H1 (cell line): ENCODE results near the gene NBL1. TPM values are rescaled to one million over a fixed set of nuclear protein-coding genes. Genes with fewer than 3 reads are reported as not detected.

ENCODE experiments used
- CTCF ChIA-PET: fragments of 300-600 bp; sonication (Branson Sonifier 250); formaldehyde crosslinking; loops from one replicate; lab custom pipeline; 2021; ENCODE audit not compliant: partially characterized antibody; lab: Charles Lee
- POLR2A ChIA-PET: fragments of 300-600 bp; sonication (Branson Sonifier 250); formaldehyde crosslinking; loops from one replicate; lab custom pipeline; 2021; ENCODE audit warnings: inconsistent platforms; ENCODE audit not compliant: partially characterized antibody; lab: Charles Lee
- DNase-seq, 2 experiments: peaks; one replicate each; pipeline versions ENCODE4 v3.0.0 to v3.0.0-alpha.2; 2010 to 2022; ENCODE audit warnings: low spot score in 2 of 2, low read depth in 1 of 2, mixed read lengths in 1 of 2
- FAIRE-seq: peaks from 2 replicates; lab custom pipeline; 2011; peaks lifted over from hg19 to GRCh38; lab: Jason Lieb, UNC
- H2AFZ ChIP-seq: 2 replicates; pipeline ENCODE4 v1.8.1; 2012; ENCODE audit warnings: low read length, inconsistent platforms
- H2AK5ac ChIP-seq: 2 replicates; pipeline ENCODE4 v1.6.1; 2013; ENCODE audit warnings: low read depth, low read length
- H2BK120ac ChIP-seq: replicated peaks from 2 replicates; pipeline ENCODE3; 2013; ENCODE audit warnings: low read depth, low read length, inconsistent platforms
- H2BK12ac ChIP-seq: 2 replicates; pipeline ENCODE4 v1.6.1; 2013; ENCODE audit warnings: low read depth, low read length
- H2BK15ac ChIP-seq: 2 replicates; pipeline ENCODE4 v1.6.1; 2013; ENCODE audit warnings: low read length
- H2BK20ac ChIP-seq: 2 replicates; pipeline ENCODE4 v1.6.1; 2013; ENCODE audit warnings: low read length
- H2BK5ac ChIP-seq: 2 replicates; pipeline ENCODE4 v1.6.1; 2013; ENCODE audit warnings: low read depth, low read length
- H3K14ac ChIP-seq: 2 replicates; pipeline ENCODE4 v1.6.1; 2013; ENCODE audit warnings: inconsistent platforms; ENCODE audit not compliant: insufficient read length
- H3K18ac ChIP-seq: 2 replicates; pipeline ENCODE4 v1.6.1; 2013; ENCODE audit warnings: low read length; ENCODE audit errors: extremely low read depth
- H3K23ac ChIP-seq: 2 replicates; pipeline ENCODE4 v1.6.1; 2013; ENCODE audit warnings: inconsistent platforms; ENCODE audit not compliant: insufficient read length
- H3K23me2 ChIP-seq: 2 replicates; pipeline ENCODE4 v1.6.1; 2013; ENCODE audit warnings: low read depth, low read length
- H3K27ac ChIP-seq: 2 replicates; pipeline ENCODE4 v1.6.1; 2011; ENCODE audit warnings: low read depth, low read length, inconsistent platforms
- H3K27me3 ChIP-seq, 4 experiments: replicated peaks in 1 of 4; 1 replicate in 1 of 4; 2 replicates in 3 of 4; pipeline versions ENCODE4 v1.6.1 to v1.8.1; 2011 to 2013; ENCODE audit warnings: low read length in 3 of 4, mild to moderate bottlenecking in 3 of 4, inconsistent platforms in 2 of 4, mixed read lengths in 2 of 4, moderate library complexity in 1 of 4; ENCODE audit not compliant: control insufficient read depth in 3 of 4, insufficient read depth in 3 of 4; ENCODE audit errors: extremely low read depth in 1 of 4
- H3K36me3 ChIP-seq, 4 experiments: 2 replicates each; pipeline versions ENCODE4 v1.6.1 to v1.8.1; 2011 to 2013; ENCODE audit warnings: mild to moderate bottlenecking in 4 of 4, low read length in 3 of 4, moderate library complexity in 2 of 4, control low read depth in 1 of 4, inconsistent platforms in 1 of 4; ENCODE audit not compliant: insufficient read depth in 4 of 4, control insufficient read depth in 2 of 4
- H3K4ac ChIP-seq: replicated peaks from 2 replicates; pipeline ENCODE3; 2013; ENCODE audit warnings: low read length, low read depth, mixed read lengths, inconsistent platforms; ENCODE audit not compliant: insufficient read length
- H3K4me1 ChIP-seq, 4 experiments: replicated peaks in 1 of 4; 1 replicate in 1 of 4; 2 replicates in 3 of 4; pipeline versions ENCODE4 v1.6.1 to v1.8.1; 2011 to 2013; ENCODE audit warnings: low read length in 3 of 4, inconsistent platforms in 2 of 4, mixed read lengths in 1 of 4; ENCODE audit not compliant: insufficient read depth in 4 of 4, control insufficient read depth in 3 of 4
- H3K4me2 ChIP-seq, 2 experiments: 2 replicates each; pipeline versions ENCODE4 v1.6.1 to v1.8.1; 2011 to 2013; ENCODE audit warnings: low read depth in 2 of 2, low read length in 2 of 2, control low read depth in 1 of 2, inconsistent platforms in 1 of 2, mild to moderate bottlenecking in 1 of 2; ENCODE audit not compliant: insufficient read depth in 1 of 2
- H3K4me3 ChIP-seq, 4 experiments: fragments of 200-600, 300-600 bp in 1 of 4; sonication (generic), shearing (Covaris generic), sonication (Bioruptor Twin) in 1 of 4; 2 replicates each; pipeline versions ENCODE4 v1.5.1 to v1.8.1; 2011 to 2016; ENCODE audit warnings: low read length in 4 of 4, low read depth in 3 of 4, control low read depth in 2 of 4, inconsistent platforms in 2 of 4, mild to moderate bottlenecking in 2 of 4, mixed read lengths in 1 of 4, moderate library complexity in 1 of 4; ENCODE audit not compliant: insufficient read depth in 2 of 4; ENCODE audit errors: extremely low read depth in 1 of 4
- H3K56ac ChIP-seq: replicated peaks from 2 replicates; pipeline ENCODE3; 2013; ENCODE audit warnings: low read depth, mild to moderate bottlenecking, mixed read lengths, low read length, inconsistent platforms; ENCODE audit not compliant: insufficient read length
- H3K79me1 ChIP-seq: 2 replicates; pipeline ENCODE4 v1.6.1; 2013; ENCODE audit warnings: low read depth, low read length, control low read depth
- H3K79me2 ChIP-seq, 2 experiments: 2 replicates each; pipeline versions ENCODE4 v1.6.1 to v1.8.1; 2012 to 2013; ENCODE audit warnings: low read length in 2 of 2, mild to moderate bottlenecking in 2 of 2, inconsistent platforms in 1 of 2; ENCODE audit not compliant: insufficient read depth in 2 of 2, control insufficient read depth in 1 of 2
- H3K9ac ChIP-seq, 4 experiments: replicated peaks in 1 of 4; 1 replicate in 1 of 4; 2 replicates in 3 of 4; pipeline versions ENCODE4 v1.6.1 to v1.8.1; 2011 to 2013; ENCODE audit warnings: low read depth in 3 of 4, low read length in 3 of 4, control low read depth in 2 of 4, mild to moderate bottlenecking in 2 of 4, moderate library complexity in 2 of 4, inconsistent platforms in 1 of 4; ENCODE audit errors: extremely low read depth in 1 of 4
- H3K9me3 ChIP-seq, 2 experiments: 2 replicates each; pipeline versions ENCODE4 v1.6.1 to v1.8.1; 2012 to 2013; ENCODE audit warnings: mild to moderate bottlenecking in 2 of 2, moderate library complexity in 2 of 2, control low read depth in 1 of 2, inconsistent platforms in 1 of 2, low read depth in 1 of 2, low read length in 1 of 2, mixed read lengths in 1 of 2; ENCODE audit not compliant: insufficient read depth in 2 of 2
- H4K20me1 ChIP-seq, 2 experiments: replicated peaks in 1 of 2; 2 replicates each; pipeline versions ENCODE3 to v1.8.1; 2011 to 2013; ENCODE audit warnings: inconsistent platforms in 2 of 2, low read length in 2 of 2, mild to moderate bottlenecking in 1 of 2; ENCODE audit not compliant: insufficient read depth in 2 of 2, control insufficient read depth in 1 of 2
- H4K5ac ChIP-seq: 2 replicates; pipeline ENCODE4 v1.6.1; 2013; ENCODE audit warnings: low read length, low read depth, mixed read lengths, inconsistent platforms; ENCODE audit not compliant: insufficient read length
- H4K8ac ChIP-seq: 2 replicates; pipeline ENCODE4 v1.8.0; 2013; ENCODE audit warnings: mild to moderate bottlenecking, moderate library complexity, low read length, inconsistent platforms; ENCODE audit not compliant: insufficient read depth; ENCODE audit errors: extremely low read depth
- H4K91ac ChIP-seq: replicated peaks from 2 replicates; pipeline ENCODE3; 2013; ENCODE audit warnings: low read length, mixed read lengths, inconsistent platforms; ENCODE audit not compliant: insufficient read length
- BRCA1 ChIP-seq: IDR thresholded peaks from 2 replicates; pipeline ENCODE4 v1.6.1; 2012; ENCODE audit warnings: low read depth, low read length, improper control_type of control experiment
- FOSL1 ChIP-seq: IDR thresholded peaks from 2 replicates; pipeline ENCODE4 v1.6.1; 2011; ENCODE audit warnings: mild to moderate bottlenecking, low read depth, low read length, moderate library complexity; ENCODE audit not compliant: insufficient read depth
- GABPA ChIP-seq: IDR thresholded peaks from 2 replicates; pipeline ENCODE4 v1.6.1; 2011; ENCODE audit warnings: mild to moderate bottlenecking, low read length, moderate library complexity, borderline replicate concordance; ENCODE audit not compliant: insufficient read depth
- JUN ChIP-seq: IDR thresholded peaks from 2 replicates; pipeline ENCODE4 v1.6.1; 2011; ENCODE audit warnings: low read depth, mild to moderate bottlenecking, improper control_type of control experiment, low read length
- KDM4A ChIP-seq: IDR thresholded peaks from one replicate; pipeline ENCODE4 v1.7.1; 2012; ENCODE audit warnings: low read depth, mild to moderate bottlenecking, moderate library complexity, low read length, inconsistent platforms; ENCODE audit not compliant: severe bottlenecking
- MAFK ChIP-seq: IDR thresholded peaks from 2 replicates; pipeline ENCODE4 v1.6.1; 2012; ENCODE audit warnings: low read depth, mild to moderate bottlenecking, improper control_type of control experiment, low read length
- POLR2AphosphoS5 ChIP-seq: IDR thresholded peaks from 2 replicates; pipeline ENCODE4 v1.6.1; 2011; ENCODE audit warnings: low read depth, low read length
- RBBP5 ChIP-seq: IDR thresholded peaks from 2 replicates; pipeline ENCODE4 v1.7.1; 2012; ENCODE audit warnings: low read depth, mild to moderate bottlenecking, inconsistent platforms, low read length, moderate library complexity, borderline replicate concordance
- SIN3A ChIP-seq, 2 experiments: IDR thresholded peaks in 1 of 2; conservative IDR thresholded peaks in 1 of 2; 2 replicates each; pipeline ENCODE4 v1.6.1; 2011 to 2012; ENCODE audit warnings: low read length in 2 of 2, improper control_type of control experiment in 1 of 2, low read depth in 1 of 2, mild to moderate bottlenecking in 1 of 2
- SP1 ChIP-seq: IDR thresholded peaks from 2 replicates; pipeline ENCODE4 v1.6.1; 2011; ENCODE audit warnings: low read depth, low read length
- SP4 ChIP-seq: IDR thresholded peaks from 2 replicates; pipeline ENCODE4 v1.6.1; 2012; ENCODE audit warnings: low read length, inconsistent platforms
- WGBS, 2 experiments: shearing (Covaris generic) in 1 of 2; methylation state at CpG; one replicate each; pipeline versions ENCODE4 v1.1.6 to v1.1.7; 2013 to 2015; ENCODE audit warnings: low lambda C conversion rate in 2 of 2, mixed read lengths in 2 of 2, inconsistent platforms in 1 of 2, low coverage in 1 of 2, missing lambda C conversion rate in 1 of 2; ENCODE audit not compliant: insufficient replicate concordance in 2 of 2, insufficient coverage in 1 of 2, insufficient read length in 1 of 2; ENCODE audit errors: extremely low coverage in 1 of 2, missing lambda C conversion rate in 1 of 2; 5-methylcytosine and 5-hydroxymethylcytosine counted together
- polyA plus RNA-seq, 7 experiments: library from polyadenylated mRNA; depleted of rRNA in 3 of 7; stranded (reverse) in 5 of 7; unstranded in 2 of 7; fragments of >200 nt in 5 of 7; fragments of 200-250 nt in 2 of 7; gene quantifications; 1 replicate in 5 of 7; 2 replicates in 1 of 7; 4 replicates in 1 of 7; pipeline versions ENCODE4 v1.2.1 to v1.2.3, GENCODE V29; 2011 to 2013; ENCODE audit warnings: missing spikeins in 2 of 7, mixed read lengths in 2 of 7
- total RNA-seq: library from RNA; stranded (reverse); fragmentation: NEBNext Ultra II Directional; extraction: Animal tissue kit (Norgen Biotek cat#: 25700); gene quantifications from 2 replicates; pipeline ENCODE4 v1.2.1, GENCODE V29; 2021

NBL1 gene
- total and polyA plus RNA-seq, 2 of the 8 experiments (the other 6 are each of a cell fraction or from before 2014, with no cell fraction given) = 8.7 to 9.7 TPM

DNA sequence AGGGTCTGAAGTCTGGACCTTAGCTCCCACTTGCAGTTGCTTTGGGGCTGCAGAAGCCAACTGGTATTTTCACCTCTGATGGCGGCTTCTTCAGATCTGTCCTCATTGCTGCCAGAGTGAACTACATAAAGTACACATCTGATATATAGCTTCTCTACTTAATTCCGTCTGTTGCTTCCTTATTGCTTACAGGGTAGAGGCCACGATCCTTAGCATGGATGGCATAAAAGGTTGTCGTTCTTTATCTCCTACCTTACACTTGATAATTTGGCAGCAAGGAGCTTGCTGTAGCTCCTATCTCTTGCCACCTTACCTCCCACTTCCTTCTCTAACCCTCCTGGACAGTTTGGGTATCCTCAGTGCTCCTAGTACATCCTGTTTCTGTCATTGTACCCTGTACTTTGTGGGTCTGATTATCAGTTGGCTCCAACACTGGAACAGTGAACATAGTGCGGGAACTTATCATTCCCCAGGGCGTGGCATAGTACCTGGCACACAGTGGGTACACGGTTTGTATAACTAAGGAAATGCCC, 30.9 kb upstream of the NBL1 start:
- Histone ChIP-seq H2AFZ (no peak overlapping the region), H3K79me1 (peaks cover 12% of the 10 kb centered on the region), H3K18ac (no peak overlapping the region), H2BK20ac (no peak overlapping the region), H3K4me3 (no peak overlapping the region), H2AK5ac (no peak overlapping the region), H4K8ac (no peak overlapping the region), H2BK12ac (no peak overlapping the region), H3K27me3 (no peaks in the 10 kb centered on the region), H4K5ac (no peak overlapping the region), H3K4ac (no peak overlapping the region), H3K79me2 (peaks cover 0 to 18% of the 10 kb centered on the region in 2 experiments; a peak in 2 of 4 replicates), H3K4me1 (no peaks in the 10 kb centered on the region), H3K56ac (no peak overlapping the region), H2BK5ac (no peak overlapping the region), H3K27ac (no peak overlapping the region), H3K9ac (no peak overlapping the region), H3K14ac (no peak overlapping the region), H2BK15ac (no peak overlapping the region), H4K20me1 (no peaks in the 10 kb centered on the region), H3K36me3 (no peaks in the 10 kb centered on the region; a peak in 3 of 8 replicates), H3K23me2 (no peaks in the 10 kb centered on the region; the same call in 1 of the 2 replicates), H2BK120ac (no peak overlapping the region), H4K91ac (no peak overlapping the region), H3K23ac (no peak overlapping the region), H3K4me2 (no peak overlapping the region), H3K9me3 (no peaks in the 10 kb centered on the region)
- DNase-seq (no peak), FAIRE-seq (no peak)
- POLR2A ChIA-PET = interaction anchor here (1.5 to 1.6 kb wide), 2 partner anchors 12 to 19 kb away, joined by 4 to 6 read pairs; no protein-coding TSS in a partner anchor
- no peak for TF ChIP-seq MAFK
- TF ChIP-seq FOSL1 = no peak
- TF ChIP-seq KDM4A = no peak
- TF ChIP-seq POLR2AphosphoS5 = no peak
- TF ChIP-seq SIN3A (conservative IDR thresholded peaks at IDR 0.05 in 1 of 2, IDR thresholded peaks at IDR 0.05 in 1 of 2; ENCODE audit: low read depth in 1 of 2, low read length in 2 of 2) = no peak
- no peak for TF ChIP-seq RBBP5
- no peak for TF ChIP-seq JUN
- TF ChIP-seq GABPA = no peak
- no peak for TF ChIP-seq SP1
- TF ChIP-seq SP4 = no peak
- no peak for TF ChIP-seq BRCA1
- CTCF ChIA-PET = interaction anchor here (0.6 to 1.6 kb wide), 12 partner anchors 10 to 222 kb away, joined by 3 to 5 read pairs (median 3); no protein-coding TSS in a partner anchor
- WGBS, 2 experiments = 91% methylated on average over 7 of the region's 7 CpGs; no CpG with 5 or more reads in 1 of the 2 experiments
